ENCODE results near the gene PRKAG1. TPM values are rescaled to one million over a fixed set of nuclear protein-coding genes. Genes with fewer than 3 reads are reported as not detected.

Gene PRKAG1
- total and polyA plus RNA-seq, 2 donors (not counting 1 experiment from before 2014, with no cell fraction given), result 28.5 to 60.0 TPM

- WGBS (ENCODE audit: insufficient coverage), result 100% methylated on average over 3 of the region's 3 CpGs
- Histone ChIP-seq H4K20me1 (ENCODE audit: control insufficient read depth, insufficient read depth, low read length, poor library complexity, severe bottlenecking) (peaks cover 18% of the 10 kb centered on the region), H3K4me2 (replicated peaks; ENCODE audit: low read depth, low read length, poor library complexity, severe bottlenecking) (no peak overlapping the region), H3K79me2 (ENCODE audit: control insufficient read depth, insufficient read depth, low read length) (peaks cover 13% of the 10 kb centered on the region), H3K4me1 (ENCODE audit: control insufficient read depth in 2 of 2, insufficient read depth in 2 of 2, low read length in 2 of 2) (no peaks in the 10 kb centered on the region), H3K27me3 (replicated peaks in 1 of 4; ENCODE audit: control extremely low read depth in 1 of 4, control insufficient read depth in 3 of 4, insufficient read depth in 4 of 4, low read length in 3 of 4) (no peaks in the 10 kb centered on the region), H3K36me3 (replicated peaks in 1 of 2; ENCODE audit: control extremely low read depth in 1 of 2, control insufficient read depth in 1 of 2, extremely low read depth in 1 of 2, insufficient read depth in 2 of 2, low read length in 1 of 2) (peaks cover 2 to 43% of the 10 kb centered on the region in 2 experiments), H2AFZ (ENCODE audit: insufficient read depth, low read depth, low read length, poor library complexity, severe bottlenecking) (no peak overlapping the region), H3K27ac (ENCODE audit: low read length in 2 of 2) (no peak overlapping the region), H3K9me3 (ENCODE audit: control extremely low read depth in 1 of 3, control insufficient read depth in 2 of 3, insufficient read depth in 1 of 3, low read length in 2 of 3) (no peaks in the 10 kb centered on the region), H3K9ac (ENCODE audit: low read length) (no peak overlapping the region), H3K4me3 (ENCODE audit: control extremely low read depth in 1 of 5, extremely low read depth in 1 of 5, insufficient read depth in 1 of 5, low read depth in 2 of 5, low read length in 4 of 5) (no peak overlapping the region)
- DNase-seq (no peak), ATAC-seq (ENCODE audit: low read depth) (no peak)
- Mint-ChIP-seq H3K4me1 (peaks cover 2% of the 10 kb centered on the region), H3K27me3 (no peaks in the 10 kb centered on the region), H3K27ac (no peak overlapping the region), H3K9me3 (ENCODE audit: insufficient read depth) (no peaks in the 10 kb centered on the region), H3K4me3 (no peak overlapping the region)
- POLR2A ChIA-PET, result no interaction called here
- intact Hi-C loops (cut with micrococcal nuclease), result no loop called here
- TF ChIP-seq EZH2 (IDR thresholded peaks at IDR 0.05; ENCODE audit: borderline replicate concordance, insufficient read depth, low read depth, low read length, poor library complexity, severe bottlenecking) (no peak), CTCF (IDR thresholded peaks at IDR 0.05) (no peak)
- CTCF ChIA-PET, result no interaction called here
Measured at GRCh38 chr12:49010092-49010668, 8.4 kb downstream of the PRKAG1 start.

- peaks cover 19% of the 10 kb centered on the region for H4K20me1 ChIP-seq (ENCODE audit: control insufficient read depth, insufficient read depth, low read length, poor library complexity, severe bottlenecking)
- H2AFZ ChIP-seq (ENCODE audit: insufficient read depth, low read depth, low read length, poor library complexity, severe bottlenecking), result no peak overlapping the region
- no peaks in the 10 kb centered on the region for H3K27me3 Mint-ChIP-seq
- no peaks in the 10 kb centered on the region for H3K9me3 Mint-ChIP-seq (ENCODE audit: insufficient read depth)
- no peaks in the 10 kb centered on the region for H3K27me3 ChIP-seq (replicated peaks in 1 of 4; ENCODE audit: control extremely low read depth in 1 of 4, control insufficient read depth in 3 of 4, insufficient read depth in 4 of 4, low read length in 3 of 4)
- no peak overlapping the region for H3K27ac Mint-ChIP-seq
- no peaks in the 10 kb centered on the region for H3K9me3 ChIP-seq (ENCODE audit: control extremely low read depth in 1 of 3, control insufficient read depth in 2 of 3, insufficient read depth in 1 of 3, low read length in 2 of 3)
- H3K4me1 ChIP-seq (ENCODE audit: control insufficient read depth in 2 of 2, insufficient read depth in 2 of 2, low read length in 2 of 2), result no peaks in the 10 kb centered on the region
- WGBS (ENCODE audit: insufficient coverage), result 80% methylated on average over 1 of the region's 1 CpG
- ChIA-PET POLR2A (no interaction called here), CTCF (interaction anchor here (0.7 to 1.0 kb wide), 2 partner anchors 21 to 119 kb away, joined by 3 to 6 read pairs; no protein-coding TSS in a partner anchor)
- peaks cover 3% of the 10 kb centered on the region for H3K79me2 ChIP-seq (ENCODE audit: control insufficient read depth, insufficient read depth, low read length)
- TF ChIP-seq CTCF (IDR thresholded peaks at IDR 0.05), result no peak
- no peak for TF ChIP-seq EZH2 (IDR thresholded peaks at IDR 0.05; ENCODE audit: borderline replicate concordance, insufficient read depth, low read depth, low read length, poor library complexity, severe bottlenecking)
- no peak overlapping the region for H3K27ac ChIP-seq (ENCODE audit: low read length in 2 of 2)
- H3K4me1 Mint-ChIP-seq, result no peaks in the 10 kb centered on the region
- H3K4me3 Mint-ChIP-seq, result no peak overlapping the region
- peaks cover 2 to 55% of the 10 kb centered on the region in 2 experiments for H3K36me3 ChIP-seq (replicated peaks in 1 of 2; ENCODE audit: control extremely low read depth in 1 of 2, control insufficient read depth in 1 of 2, extremely low read depth in 1 of 2, insufficient read depth in 2 of 2, low read length in 1 of 2)
- intact Hi-C loops (cut with micrococcal nuclease), result no loop called here
- no peak overlapping the region for H3K9ac ChIP-seq (ENCODE audit: low read length)
- H3K4me2 ChIP-seq (replicated peaks; ENCODE audit: low read depth, low read length, poor library complexity, severe bottlenecking), result no peak overlapping the region
- no peak overlapping the region for H3K4me3 ChIP-seq (ENCODE audit: control extremely low read depth in 1 of 5, extremely low read depth in 1 of 5, insufficient read depth in 1 of 5, low read depth in 2 of 5, low read length in 4 of 5)
- DNase-seq (no peak), ATAC-seq (ENCODE audit: low read depth) (no peak)
Measured at GRCh38 chr12:49008943-49009342, 9.6 kb downstream of the PRKAG1 start.

All from B cell (primary cell).